ENCODE data around the gene CD5L. TPM values are rescaled to one million over a fixed set of nuclear protein-coding genes. Genes with fewer than 3 reads are reported as not detected.

Gene CD5L
- total RNA-seq (1.2 TPM), polyA plus RNA-seq (6.8 TPM)
- long read RNA-seq, donor 1: 0 reads
- long read RNA-seq, donor 2, partial matches to known transcripts: 0 of 1 reads
- long read RNA-seq, donor 2, other reads (novel, unspliced or antisense): 0 of 1 reads
- long read RNA-seq, donor 3, partial matches to known transcripts: 0 of 3 reads
- long read RNA-seq, donor 3, other reads (novel, unspliced or antisense): 0 of 3 reads
- long read RNA-seq, donor 4, partial matches to known transcripts: 0 of 1 reads
- long read RNA-seq, donor 4, other reads (novel, unspliced or antisense): 0 of 1 reads
- long read RNA-seq, donor 5, partial matches to known transcripts: 0 of 2 reads
- long read RNA-seq, donor 5, other reads (novel, unspliced or antisense): 0 of 2 reads
- long read RNA-seq, donor 6, partial matches to known transcripts: 0 of 1 reads
- long read RNA-seq, donor 6, other reads (novel, unspliced or antisense): 0 of 1 reads
- long read RNA-seq, donor 7, partial matches to known transcripts: 0 of 1 reads
- long read RNA-seq, donor 7, other reads (novel, unspliced or antisense): 0 of 1 reads
- long read RNA-seq, donor 8: 0 reads
- long read RNA-seq, donor 9, partial matches to known transcripts: 0 of 2 reads
- long read RNA-seq, donor 9, other reads (novel, unspliced or antisense): 0 of 2 reads
- long read RNA-seq, donor 10, partial matches to known transcripts: 0 of 1 reads
- long read RNA-seq, donor 10, other reads (novel, unspliced or antisense): 0 of 1 reads

- 90% methylated on average over 3 of the region's 3 CpGs for WGBS
Observed at GRCh38 chr1:157841708-157842107, at the start of gene CD5L. Gene CD5L, minus strand, starts transcription at chr1:157841808. Its CDS starts 107 bp downstream, at chr1:157841701.

GRCh38 chr1:157882580-157882979, 41.0 kb upstream of the CD5L start:
- DNase-seq (ENCODE audit: low read depth in 6 of 9, low spot score in 9 of 9): no peak
- Histone ChIP-seq H3K27me3 (ENCODE audit: control insufficient read depth in 2 of 2, insufficient read depth in 1 of 2, low read length in 1 of 2) (no peaks in the 10 kb centered on the region), H3K27ac (ENCODE audit: low read depth in 1 of 2, low read length in 1 of 2) (no peak overlapping the region), H3K36me3 (ENCODE audit: control insufficient read depth in 2 of 2, insufficient read depth in 2 of 2, low read length in 1 of 2) (no peaks in the 10 kb centered on the region), H3K4me1 (ENCODE audit: control insufficient read depth in 2 of 2, insufficient read depth in 2 of 2, low read length in 2 of 2) (no peaks in the 10 kb centered on the region), H3K9me3 (ENCODE audit: control insufficient read depth in 2 of 2, insufficient read depth in 1 of 2, low read length in 1 of 2) (no peaks in the 10 kb centered on the region), H3K4me3 (ENCODE audit: low read length in 2 of 2) (no peak overlapping the region)
- 73% methylated on average over 2 of the region's 2 CpGs for WGBS

More at GRCh38 chr1:157841708-157842107, at the start of gene CD5L:
- H3K9me3 ChIP-seq (ENCODE audit: control insufficient read depth in 2 of 2, insufficient read depth in 1 of 2, low read length in 1 of 2): no peaks in the 10 kb centered on the region
- DNase-seq (ENCODE audit: low read depth in 6 of 9, low spot score in 9 of 9): no peak
- H3K27ac ChIP-seq (ENCODE audit: low read depth in 1 of 2, low read length in 1 of 2): no peak within 1 kb of the TSS
- H3K27me3 ChIP-seq (ENCODE audit: control insufficient read depth in 2 of 2, insufficient read depth in 1 of 2, low read length in 1 of 2): no peaks in the 10 kb centered on the region
- no peaks in the 10 kb centered on the region for H3K36me3 ChIP-seq (ENCODE audit: control insufficient read depth in 2 of 2, insufficient read depth in 2 of 2, low read length in 1 of 2)
- no peak within 1 kb of the TSS for H3K4me3 ChIP-seq (ENCODE audit: low read length in 2 of 2)
- H3K4me1 ChIP-seq (ENCODE audit: control insufficient read depth in 2 of 2, insufficient read depth in 2 of 2, low read length in 2 of 2): no peaks in the 10 kb centered on the region

DNA sequence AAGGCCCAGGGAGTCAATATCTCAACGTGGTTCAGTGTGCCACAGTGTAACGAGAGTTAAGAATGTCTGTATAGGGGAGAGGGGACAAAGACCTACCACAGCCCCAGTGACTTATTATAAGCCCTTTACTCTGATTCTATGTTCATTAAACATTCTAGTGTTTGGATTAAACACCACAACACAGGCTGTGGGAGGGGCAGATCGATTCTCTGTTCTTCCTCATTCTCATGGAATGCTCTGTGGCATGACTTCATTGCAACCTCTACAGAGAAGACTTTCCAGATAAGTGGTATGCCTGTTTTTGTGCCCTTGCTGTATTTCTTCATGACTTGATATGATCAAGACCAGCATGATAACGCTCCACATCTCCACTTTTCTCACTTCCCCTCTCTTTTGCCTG, 39.0 kb upstream of the CD5L start:
- H3K27ac ChIP-seq (ENCODE audit: low read depth in 1 of 2, low read length in 1 of 2): no peak overlapping the region

DNA sequence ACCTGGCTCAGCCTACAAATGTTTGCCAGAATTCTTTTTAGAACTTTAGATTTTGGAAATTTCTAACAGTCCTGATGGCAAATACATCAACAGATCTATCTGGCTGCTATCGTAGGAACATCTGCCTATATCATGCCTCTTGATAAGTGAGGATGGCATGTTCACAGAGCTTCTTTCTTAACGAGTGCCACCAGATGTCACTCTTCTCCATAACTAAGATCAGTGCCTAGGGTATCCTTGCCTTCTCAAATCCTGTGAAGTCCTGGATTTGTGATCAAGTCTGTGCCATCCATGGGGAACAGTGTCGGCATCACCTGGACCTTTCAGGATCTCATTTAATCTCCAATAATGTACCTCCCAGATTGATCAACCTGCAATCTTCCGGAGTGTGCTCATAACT, 36.5 kb upstream of the CD5L start:
- H3K4me1 ChIP-seq (ENCODE audit: control insufficient read depth in 2 of 2, insufficient read depth in 2 of 2, low read length in 2 of 2): no peaks in the 10 kb centered on the region

More for the DNA sequence above, 39.0 kb upstream of the CD5L start:
- Histone ChIP-seq H3K9me3 (ENCODE audit: control insufficient read depth in 2 of 2, insufficient read depth in 1 of 2, low read length in 1 of 2) (no peaks in the 10 kb centered on the region), H3K4me3 (ENCODE audit: low read length in 2 of 2) (no peak overlapping the region), H3K4me1 (ENCODE audit: control insufficient read depth in 2 of 2, insufficient read depth in 2 of 2, low read length in 2 of 2) (no peaks in the 10 kb centered on the region), H3K36me3 (ENCODE audit: control insufficient read depth in 2 of 2, insufficient read depth in 2 of 2, low read length in 1 of 2) (no peaks in the 10 kb centered on the region), H3K27me3 (ENCODE audit: control insufficient read depth in 2 of 2, insufficient read depth in 1 of 2, low read length in 1 of 2) (no peaks in the 10 kb centered on the region)
- DNase-seq (ENCODE audit: low read depth in 6 of 9, low spot score in 9 of 9): no peak
- WGBS: 83% methylated on average over 4 of the region's 4 CpGs

DNA sequence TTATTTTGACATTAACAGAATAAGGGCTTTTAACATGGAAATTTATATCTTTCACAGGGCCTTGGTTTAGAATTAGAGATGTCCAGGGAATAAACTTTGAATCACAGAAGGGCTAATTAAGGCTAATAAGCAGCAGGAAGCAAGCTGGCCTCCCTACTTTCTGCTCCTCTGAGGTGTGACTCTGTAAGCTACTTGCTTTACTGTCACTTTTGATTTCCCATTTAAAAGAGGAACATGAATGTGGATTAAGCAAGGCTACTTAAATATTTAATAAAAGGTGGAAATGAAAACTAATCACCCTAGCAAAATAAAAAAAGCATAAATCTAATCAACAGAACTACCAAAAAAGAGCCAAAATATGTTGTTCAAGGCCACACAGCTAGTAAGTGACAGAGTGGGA, 28.9 kb upstream of the CD5L start:
- no peaks in the 10 kb centered on the region for H3K36me3 ChIP-seq (ENCODE audit: control insufficient read depth in 2 of 2, insufficient read depth in 2 of 2, low read length in 1 of 2)
- DNase-seq (ENCODE audit: low read depth in 6 of 9, low spot score in 9 of 9): no peak
- no peaks in the 10 kb centered on the region for H3K4me1 ChIP-seq (ENCODE audit: control insufficient read depth in 2 of 2, insufficient read depth in 2 of 2, low read length in 2 of 2)
- H3K27ac ChIP-seq (ENCODE audit: low read depth in 1 of 2, low read length in 1 of 2): no peak overlapping the region
- no peaks in the 10 kb centered on the region for H3K9me3 ChIP-seq (ENCODE audit: control insufficient read depth in 2 of 2, insufficient read depth in 1 of 2, low read length in 1 of 2)
- peaks cover 0 to 2% of the 10 kb centered on the region in 2 donors for H3K27me3 ChIP-seq (ENCODE audit: control insufficient read depth in 2 of 2, insufficient read depth in 1 of 2, low read length in 1 of 2)
- no peak overlapping the region for H3K4me3 ChIP-seq (ENCODE audit: low read length in 2 of 2)

More for the DNA sequence above, 36.5 kb upstream of the CD5L start:
- 52% methylated on average over 4 of the region's 4 CpGs for WGBS
- Histone ChIP-seq H3K36me3 (ENCODE audit: control insufficient read depth in 2 of 2, insufficient read depth in 2 of 2, low read length in 1 of 2) (no peaks in the 10 kb centered on the region), H3K27me3 (ENCODE audit: control insufficient read depth in 2 of 2, insufficient read depth in 1 of 2, low read length in 1 of 2) (no peaks in the 10 kb centered on the region), H3K27ac (ENCODE audit: low read depth in 1 of 2, low read length in 1 of 2) (no peak overlapping the region), H3K9me3 (ENCODE audit: control insufficient read depth in 2 of 2, insufficient read depth in 1 of 2, low read length in 1 of 2) (no peaks in the 10 kb centered on the region), H3K4me3 (ENCODE audit: low read length in 2 of 2) (no peak overlapping the region)
- DNase-seq (ENCODE audit: low read depth in 6 of 9, low spot score in 9 of 9): peak in 8 of 9 donors; percentile 1 to 31 (median 4)

DNA sequence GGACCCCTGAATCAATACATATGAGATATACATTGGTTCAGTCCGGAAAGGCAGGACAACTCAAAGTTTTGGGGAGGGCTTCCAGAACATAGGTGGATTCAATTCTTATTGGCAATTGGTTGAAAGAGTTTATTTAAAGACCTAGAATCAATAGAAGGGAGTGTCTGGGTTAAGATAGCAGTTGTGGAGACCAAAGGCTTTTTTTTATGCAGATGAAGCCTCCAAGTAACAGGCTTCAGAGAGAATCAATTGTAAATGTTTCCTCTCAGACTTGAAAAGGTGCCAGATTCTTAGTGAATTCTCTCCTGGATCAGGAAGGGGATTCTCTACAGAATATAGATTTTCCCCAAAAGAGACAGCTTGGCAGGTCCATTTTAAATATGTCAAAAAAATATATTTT, 27.0 kb upstream of the CD5L start:
- Histone ChIP-seq H3K4me3 (ENCODE audit: low read length in 2 of 2) (no peak overlapping the region), H3K36me3 (ENCODE audit: control insufficient read depth in 2 of 2, insufficient read depth in 2 of 2, low read length in 1 of 2) (no peaks in the 10 kb centered on the region), H3K4me1 (ENCODE audit: control insufficient read depth in 2 of 2, insufficient read depth in 2 of 2, low read length in 2 of 2) (no peaks in the 10 kb centered on the region), H3K27me3 (ENCODE audit: control insufficient read depth in 2 of 2, insufficient read depth in 1 of 2, low read length in 1 of 2) (peaks cover 0 to 2% of the 10 kb centered on the region in 2 donors), H3K9me3 (ENCODE audit: control insufficient read depth in 2 of 2, insufficient read depth in 1 of 2, low read length in 1 of 2) (no peaks in the 10 kb centered on the region), H3K27ac (ENCODE audit: low read depth in 1 of 2, low read length in 1 of 2) (no peak overlapping the region)
- no peak for DNase-seq (ENCODE audit: low read depth in 6 of 9, low spot score in 9 of 9)
- 94% methylated on average over 1 of the region's 1 CpG for WGBS

DNA sequence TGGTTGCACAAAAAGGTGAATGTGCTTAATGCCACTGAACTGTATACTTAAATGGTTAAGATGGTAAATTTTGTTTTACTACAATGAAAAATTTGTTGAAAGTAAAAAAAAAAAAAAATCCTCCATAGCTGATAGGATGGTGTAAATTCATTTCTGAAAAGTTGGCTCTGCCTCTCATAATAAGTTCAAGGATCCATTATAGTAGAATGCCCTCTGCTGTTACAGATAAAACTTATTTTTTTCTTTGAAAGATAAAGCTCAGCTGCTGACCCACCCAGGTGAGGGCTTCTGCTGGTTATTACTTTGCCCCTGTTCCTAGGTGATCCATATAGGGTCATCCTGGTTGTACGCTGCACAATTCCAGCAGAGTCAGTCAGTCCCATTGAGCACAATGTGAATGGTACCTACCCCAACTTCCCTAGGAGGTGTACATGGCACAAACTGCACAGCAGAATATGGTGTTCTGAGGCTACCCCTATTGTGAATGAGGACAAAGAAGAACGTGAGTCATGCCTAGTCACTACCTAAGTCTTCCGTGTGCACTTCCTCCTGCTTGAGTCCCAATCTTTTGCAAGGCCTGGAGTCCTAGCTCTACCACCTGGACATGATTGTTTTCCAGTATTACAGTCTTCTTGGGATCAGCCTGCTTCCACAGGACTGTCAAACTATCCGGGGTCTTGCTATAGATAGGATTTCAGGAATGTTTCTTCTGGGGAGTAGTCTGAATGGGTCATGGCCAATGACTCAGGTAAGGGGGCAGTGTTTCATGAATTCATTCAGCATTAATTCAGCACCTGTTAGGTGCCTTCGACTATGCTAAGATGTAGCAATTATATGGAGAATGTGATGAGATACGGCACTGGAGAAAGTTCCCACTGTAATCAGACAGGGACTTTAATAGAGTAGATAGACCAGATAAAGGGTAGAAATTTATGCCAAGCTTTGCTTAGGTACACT, 20.8 kb upstream of the CD5L start:
- no peaks in the 10 kb centered on the region for H3K4me1 ChIP-seq (ENCODE audit: control insufficient read depth in 2 of 2, insufficient read depth in 2 of 2, low read length in 2 of 2)
- H3K27me3 ChIP-seq (ENCODE audit: control insufficient read depth in 2 of 2, insufficient read depth in 1 of 2, low read length in 1 of 2): peaks cover 0 to 2% of the 10 kb centered on the region in 2 donors
- 81% methylated on average over 6 of the region's 6 CpGs for WGBS
- no peak overlapping the region for H3K27ac ChIP-seq (ENCODE audit: low read depth in 1 of 2, low read length in 1 of 2)
- no peaks in the 10 kb centered on the region for H3K9me3 ChIP-seq (ENCODE audit: control insufficient read depth in 2 of 2, insufficient read depth in 1 of 2, low read length in 1 of 2)
- H3K4me3 ChIP-seq (ENCODE audit: low read length in 2 of 2): no peak overlapping the region
- no peaks in the 10 kb centered on the region for H3K36me3 ChIP-seq (ENCODE audit: control insufficient read depth in 2 of 2, insufficient read depth in 2 of 2, low read length in 1 of 2)
- DNase-seq (ENCODE audit: low read depth in 6 of 9, low spot score in 9 of 9): no peak

DNA sequence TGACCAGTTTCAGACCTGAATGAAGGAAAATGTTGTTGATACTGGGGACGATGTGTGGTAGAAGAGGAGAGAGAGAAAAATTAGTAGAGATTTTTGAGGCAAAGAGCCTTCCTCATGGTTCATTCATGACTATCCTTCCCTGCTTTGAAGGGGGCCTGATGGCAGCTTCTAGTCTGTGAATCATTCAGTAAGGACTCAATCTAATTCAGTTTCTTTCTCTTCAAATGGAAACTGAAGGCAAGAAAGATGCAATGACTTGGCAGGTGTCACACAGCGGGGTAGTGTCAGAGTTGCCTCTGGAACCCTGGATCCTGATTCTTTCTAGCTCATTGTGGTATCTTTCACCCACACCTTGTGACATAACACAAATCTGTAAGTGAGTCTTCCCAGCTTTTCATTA, 14.9 kb upstream of the CD5L start:
- Histone ChIP-seq H3K4me3 (ENCODE audit: low read length in 2 of 2) (no peak overlapping the region), H3K4me1 (ENCODE audit: control insufficient read depth in 2 of 2, insufficient read depth in 2 of 2, low read length in 2 of 2) (no peaks in the 10 kb centered on the region), H3K27me3 (ENCODE audit: control insufficient read depth in 2 of 2, insufficient read depth in 1 of 2, low read length in 1 of 2) (no peaks in the 10 kb centered on the region), H3K36me3 (ENCODE audit: control insufficient read depth in 2 of 2, insufficient read depth in 2 of 2, low read length in 1 of 2) (no peaks in the 10 kb centered on the region), H3K9me3 (ENCODE audit: control insufficient read depth in 2 of 2, insufficient read depth in 1 of 2, low read length in 1 of 2) (no peaks in the 10 kb centered on the region), H3K27ac (ENCODE audit: low read depth in 1 of 2, low read length in 1 of 2) (no peak overlapping the region)
- WGBS: 97% methylated on average over 2 of the region's 2 CpGs
- DNase-seq (ENCODE audit: low read depth in 6 of 9, low spot score in 9 of 9): no peak
